Left renal pelvis (tissue), 4 donors: ENCODE measurements around the gene PAFAH2. TPM values are rescaled to one million over a fixed set of nuclear protein-coding genes. Genes with fewer than 3 reads are reported as not detected.
"Not testable (repeated sequence)": the region's sequence is repeated elsewhere in the genome, so short reads cannot be mapped to it uniquely, and the experiment has no call there.

ENCODE experiments used
- DNase-seq, 4 donors: peaks; one replicate each; pipeline ENCODE4 v3.0.0-alpha.2; 2013; ENCODE audit warnings: low read depth in 4 of 4, low spot score in 3 of 4
- polyA plus RNA-seq, 4 donors: library from polyadenylated mRNA; unstranded; fragments of 120-200 nt; gene quantifications; one replicate each; pipeline ENCODE4 v1.2.1, GENCODE V29; 2013; ENCODE audit not compliant: insufficient read length in 4 of 4

Gene PAFAH2
- polyA plus RNA-seq, 4 donors: 5.0 to 20.0 (median 17.2) TPM

GRCh38 chr1:25943511-25943910 lies 54.4 kb downstream of the PAFAH2 start:
- DNase-seq: not testable (repeated sequence)

- no peak for DNase-seq
Observed at GRCh38 chr1:25936947-25937346, 60.9 kb downstream of the PAFAH2 start.

GRCh38 chr1:25933479-25934365 lies 64.1 kb downstream of the PAFAH2 start:
- no peak for DNase-seq

GRCh38 chr1:25932811-25933400 lies 65.0 kb downstream of the PAFAH2 start:
- not testable (repeated sequence) for DNase-seq

- DNase-seq: no peak
Observed at GRCh38 chr1:25932321-25932720, 65.5 kb downstream of the PAFAH2 start.

- DNase-seq: no peak
Observed at GRCh38 chr1:25929016-25929415, 68.8 kb downstream of the PAFAH2 start.

- DNase-seq: peak in 1 of 4 donors; percentile 20
Observed at GRCh38 chr1:25927521-25928265, 70.2 kb downstream of the PAFAH2 start.

GRCh38 chr1:25926731-25927496 lies 70.9 kb downstream of the PAFAH2 start:
- no peak for DNase-seq

GRCh38 chr1:25924454-25924853 lies 73.4 kb downstream of the PAFAH2 start:
- DNase-seq: no peak

GRCh38 chr1:25922971-25923552 lies 74.8 kb downstream of the PAFAH2 start:
- peak in 2 of 4 donors; percentile 19 to 24 for DNase-seq

GRCh38 chr1:25922056-25922970 lies 75.5 kb downstream of the PAFAH2 start:
- peak in 3 of 4 donors; percentile 53 to 57 (median 54) for DNase-seq

GRCh38 chr1:25918615-25919014 lies 79.2 kb downstream of the PAFAH2 start:
- DNase-seq: no peak

GRCh38 chr1:25917996-25918395 lies 79.9 kb downstream of the PAFAH2 start:
- no peak for DNase-seq

- no peak for DNase-seq
Observed at GRCh38 chr1:25916460-25916859, 81.4 kb downstream of the PAFAH2 start.

GRCh38 chr1:25914074-25914995 lies 83.5 kb downstream of the PAFAH2 start:
- no peak for DNase-seq

GRCh38 chr1:25913206-25913605 lies 84.7 kb downstream of the PAFAH2 start:
- DNase-seq: no peak

- no peak for DNase-seq
Observed at GRCh38 chr1:25912076-25912831, 85.6 kb downstream of the PAFAH2 start.
